ENCODE measurements around the gene PTOV1.

PTOV1 gene

DNA sequence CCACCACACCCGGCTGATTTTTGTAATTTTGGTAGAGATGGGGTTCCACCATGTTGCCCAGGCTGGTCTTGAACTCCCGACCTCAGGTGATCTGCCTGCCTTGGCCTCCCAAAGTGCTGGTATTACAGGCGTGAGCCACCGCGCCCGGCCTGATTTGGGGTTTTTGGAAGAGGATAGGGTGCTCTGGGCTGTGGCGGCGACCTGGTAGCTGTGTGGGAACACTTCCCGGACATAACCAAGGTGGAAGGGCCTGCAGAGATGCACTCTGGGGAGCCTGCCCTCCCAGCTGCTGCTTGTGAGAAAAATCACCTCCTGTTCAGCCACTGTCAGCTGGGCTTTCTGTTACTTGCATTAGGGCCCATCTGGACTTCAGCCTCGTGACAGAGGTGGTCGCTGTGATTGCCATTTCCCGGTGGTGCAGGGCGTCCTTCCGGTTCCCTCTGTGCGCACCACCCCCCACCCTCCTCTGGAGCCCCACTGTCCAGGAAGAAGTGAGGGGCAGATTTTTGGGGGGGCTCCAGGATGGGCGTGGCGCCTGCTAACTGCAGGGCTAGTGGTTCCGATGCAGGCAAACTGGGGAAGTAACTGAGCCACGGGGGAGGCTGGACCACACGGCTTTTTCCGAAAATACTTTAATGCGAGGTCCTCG, 38.2 kb downstream of the PTOV1 start:
- TF ChIP-seq, protein P1, sequence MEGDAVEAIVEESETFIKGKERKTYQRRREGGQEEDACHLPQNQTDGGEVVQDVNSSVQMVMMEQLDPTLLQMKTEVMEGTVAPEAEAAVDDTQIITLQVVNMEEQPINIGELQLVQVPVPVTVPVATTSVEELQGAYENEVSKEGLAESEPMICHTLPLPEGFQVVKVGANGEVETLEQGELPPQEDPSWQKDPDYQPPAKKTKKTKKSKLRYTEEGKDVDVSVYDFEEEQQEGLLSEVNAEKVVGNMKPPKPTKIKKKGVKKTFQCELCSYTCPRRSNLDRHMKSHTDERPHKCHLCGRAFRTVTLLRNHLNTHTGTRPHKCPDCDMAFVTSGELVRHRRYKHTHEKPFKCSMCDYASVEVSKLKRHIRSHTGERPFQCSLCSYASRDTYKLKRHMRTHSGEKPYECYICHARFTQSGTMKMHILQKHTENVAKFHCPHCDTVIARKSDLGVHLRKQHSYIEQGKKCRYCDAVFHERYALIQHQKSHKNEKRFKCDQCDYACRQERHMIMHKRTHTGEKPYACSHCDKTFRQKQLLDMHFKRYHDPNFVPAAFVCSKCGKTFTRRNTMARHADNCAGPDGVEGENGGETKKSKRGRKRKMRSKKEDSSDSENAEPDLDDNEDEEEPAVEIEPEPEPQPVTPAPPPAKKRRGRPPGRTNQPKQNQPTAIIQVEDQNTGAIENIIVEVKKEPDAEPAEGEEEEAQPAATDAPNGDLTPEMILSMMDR (IDR thresholded peaks at IDR 0.05; ENCODE audit: low read depth, low read length, poor library complexity, severe bottlenecking), result no peak
- H3K9me2 ChIP-seq (replicated peaks; ENCODE audit: control insufficient read depth, low read length), result no peaks in the 10 kb centered on the region
- no peak overlapping the region for H3K27ac ChIP-seq (ENCODE audit: low read depth, low read length)
- peaks cover 5% of the 10 kb centered on the region; the same call in 1 of the 2 replicates for H3F3A ChIP-seq (ENCODE audit: control insufficient read depth, insufficient read depth)
- H3K9me3 ChIP-seq (ENCODE audit: control insufficient read depth, insufficient read depth, low read length), result no peaks in the 10 kb centered on the region
- H4K20me1 ChIP-seq (ENCODE audit: control insufficient read depth, insufficient read depth, low read depth, low read length), result no peaks in the 10 kb centered on the region
- H3K27me3 ChIP-seq (ENCODE audit: control insufficient read depth, low read length), result peaks cover 37% of the 10 kb centered on the region
- no peak overlapping the region for H3K4me2 ChIP-seq (ENCODE audit: low read length)
- H3K79me2 ChIP-seq (ENCODE audit: control insufficient read depth, low read length), result no peaks in the 10 kb centered on the region
- no peaks in the 10 kb centered on the region for H3K36me3 ChIP-seq (ENCODE audit: control insufficient read depth, low read length)
- peaks cover 34% of the 10 kb centered on the region for H3K4me1 ChIP-seq (ENCODE audit: control insufficient read depth, low read length)
- H3K4me3 ChIP-seq (ENCODE audit: low read length), result no peak overlapping the region

DNA sequence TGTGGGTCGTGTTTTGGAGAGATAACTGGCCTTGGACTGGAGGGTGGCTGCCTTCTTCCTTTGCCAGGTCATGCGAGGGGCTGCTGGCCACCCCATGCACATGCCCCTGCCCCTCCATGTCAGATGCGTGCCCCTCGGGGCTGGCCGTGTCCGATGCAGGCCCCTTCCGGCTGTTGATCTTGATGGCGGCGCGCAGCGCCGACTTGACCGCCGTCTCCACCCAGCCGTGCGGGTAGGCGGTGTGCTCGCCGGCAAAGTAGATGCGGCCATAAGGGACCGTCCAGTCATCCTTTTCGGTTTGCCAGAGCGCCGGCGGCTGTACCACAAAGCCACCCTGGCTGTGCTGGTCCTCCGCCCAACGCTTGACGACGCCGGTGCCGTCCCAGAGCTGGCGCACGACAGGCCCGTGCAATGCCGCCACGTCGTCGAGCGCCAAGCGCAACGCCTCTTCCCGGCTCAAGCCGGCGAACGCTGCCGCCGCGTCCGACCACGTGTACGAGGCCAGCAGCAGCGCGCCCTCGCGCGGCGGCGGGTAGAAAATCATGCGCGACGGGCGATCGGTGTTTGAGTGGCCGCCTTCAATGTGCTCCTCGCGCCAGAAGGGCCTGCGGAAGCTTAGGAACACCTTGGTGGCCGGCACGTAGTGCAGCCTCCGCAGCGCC, 38.9 kb downstream of the PTOV1 start:
- H3K4me3 ChIP-seq (ENCODE audit: low read length), result peak overlapping the region; percentile 75

DNA sequence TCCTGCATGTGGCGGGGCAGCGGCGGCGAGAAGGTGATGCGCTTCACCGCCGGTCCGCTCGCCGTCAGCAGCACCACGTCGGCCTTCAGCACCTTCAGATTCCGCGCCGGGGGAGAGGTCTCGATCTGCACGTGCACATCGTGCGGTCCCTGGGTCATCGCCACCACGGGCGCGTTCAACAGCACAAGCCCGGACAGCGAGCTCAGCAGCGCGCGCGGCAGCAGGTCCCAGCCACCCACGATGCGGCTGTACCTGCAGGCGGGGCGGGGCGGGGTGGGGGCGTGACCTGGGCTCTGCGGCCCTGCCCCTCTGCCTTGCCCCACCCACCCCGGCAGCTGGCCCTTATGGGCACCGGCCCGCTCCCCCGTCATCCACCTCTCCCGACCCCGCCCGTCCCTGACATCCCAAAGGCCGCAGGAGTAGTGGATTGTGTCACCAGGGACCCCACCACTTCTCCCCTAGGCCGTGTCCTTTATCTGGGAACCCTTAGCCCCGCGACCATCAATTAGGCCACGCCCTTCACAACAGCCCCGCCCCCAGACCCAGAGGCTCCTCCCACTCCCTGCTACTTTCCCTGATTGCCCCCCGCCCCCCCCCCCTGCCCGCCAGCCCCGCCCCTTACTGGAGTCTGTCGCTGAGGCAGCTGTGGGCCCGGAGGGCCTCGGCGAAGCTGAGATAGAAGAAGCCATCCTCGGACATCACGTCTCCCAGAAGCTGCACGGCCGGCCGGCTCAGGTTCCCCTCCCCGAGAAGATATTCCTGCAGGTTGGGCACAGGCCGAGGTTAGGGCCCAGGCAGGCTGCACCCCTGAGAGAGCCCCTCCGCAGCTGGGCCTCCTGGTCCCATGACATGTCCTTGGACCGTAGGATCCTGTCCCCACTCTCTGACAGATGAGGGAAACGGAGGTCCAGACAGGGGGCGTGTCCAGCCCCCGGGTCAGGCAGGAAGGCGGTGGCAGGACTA, 39.7 kb downstream of the PTOV1 start:
- no peaks in the 10 kb centered on the region for H3K79me2 ChIP-seq (ENCODE audit: control insufficient read depth, low read length)
- peaks cover 51% of the 10 kb centered on the region for H3K27me3 ChIP-seq (ENCODE audit: control insufficient read depth, low read length)
- H3K9me3 ChIP-seq (ENCODE audit: control insufficient read depth, insufficient read depth, low read length), result no peaks in the 10 kb centered on the region
- peaks cover 34% of the 10 kb centered on the region for H3K4me1 ChIP-seq (ENCODE audit: control insufficient read depth, low read length)
- H3K4me3 ChIP-seq (ENCODE audit: low read length), result peak overlapping the region; percentile 75
- H3K4me2 ChIP-seq (ENCODE audit: low read length), result peak overlapping the region; percentile 94
- no peaks in the 10 kb centered on the region for H3K36me3 ChIP-seq (ENCODE audit: control insufficient read depth, low read length)
- no peak overlapping the region for H3K27ac ChIP-seq (ENCODE audit: low read depth, low read length)
- no peaks in the 10 kb centered on the region for H4K20me1 ChIP-seq (ENCODE audit: control insufficient read depth, insufficient read depth, low read depth, low read length)
- H3K9me2 ChIP-seq (replicated peaks; ENCODE audit: control insufficient read depth, low read length), result no peaks in the 10 kb centered on the region
- TF ChIP-seq, protein P1 (IDR thresholded peaks at IDR 0.05; ENCODE audit: low read depth, low read length, poor library complexity, severe bottlenecking), result peak; percentile 49
- TF ChIP-seq EZH2phosphoT487 (IDR thresholded peaks at IDR 0.05; ENCODE audit: borderline replicate concordance, low read length), result no peak
- H3F3A ChIP-seq (ENCODE audit: control insufficient read depth, insufficient read depth), result peaks cover 5% of the 10 kb centered on the region; the same call in 1 of the 2 replicates

More for the DNA sequence above, 38.9 kb downstream of the PTOV1 start:
- peaks cover 43% of the 10 kb centered on the region for H3K27me3 ChIP-seq (ENCODE audit: control insufficient read depth, low read length)
- H3K79me2 ChIP-seq (ENCODE audit: control insufficient read depth, low read length), result no peaks in the 10 kb centered on the region
- no peak overlapping the region for H3K27ac ChIP-seq (ENCODE audit: low read depth, low read length)
- TF ChIP-seq, protein P1 (IDR thresholded peaks at IDR 0.05; ENCODE audit: low read depth, low read length, poor library complexity, severe bottlenecking), result peak; percentile 84
- TF ChIP-seq EZH2phosphoT487 (IDR thresholded peaks at IDR 0.05; ENCODE audit: borderline replicate concordance, low read length), result no peak
- H3K4me1 ChIP-seq (ENCODE audit: control insufficient read depth, low read length), result peaks cover 34% of the 10 kb centered on the region
- H3F3A ChIP-seq (ENCODE audit: control insufficient read depth, insufficient read depth), result peaks cover 5% of the 10 kb centered on the region; the same call in 1 of the 2 replicates
- H4K20me1 ChIP-seq (ENCODE audit: control insufficient read depth, insufficient read depth, low read depth, low read length), result no peaks in the 10 kb centered on the region
- H3K9me3 ChIP-seq (ENCODE audit: control insufficient read depth, insufficient read depth, low read length), result no peaks in the 10 kb centered on the region
- H3K4me2 ChIP-seq (ENCODE audit: low read length), result peak overlapping the region; percentile 94
- H3K36me3 ChIP-seq (ENCODE audit: control insufficient read depth, low read length), result no peaks in the 10 kb centered on the region
- no peaks in the 10 kb centered on the region for H3K9me2 ChIP-seq (replicated peaks; ENCODE audit: control insufficient read depth, low read length)

Data from DOHH2 (cell line).